GM19395 (cell line): ENCODE results near the gene LHCGR.
"Not testable (repeated sequence)": the region's sequence is repeated elsewhere in the genome, so short reads cannot be mapped to it uniquely, and the experiment has no call there.

Experiments
- ATAC-seq: cut with Tn5 transposase; IDR thresholded peaks from one replicate; pipeline ENCODE4 v1.9.1; 2021; ENCODE audit warnings: mild to moderate bottlenecking, moderate library complexity; ENCODE audit not compliant: unreplicated experiment

The LHCGR gene

GRCh38 chr2:48713647-48714046 is 41.9 kb downstream of the LHCGR start:
- no peak for ATAC-seq

GRCh38 chr2:48712151-48712550 is 43.4 kb downstream of the LHCGR start:
- no peak for ATAC-seq

GRCh38 chr2:48711343-48711742 is 44.2 kb downstream of the LHCGR start:
- ATAC-seq = no peak

GRCh38 chr2:48709096-48710034 is 46.2 kb downstream of the LHCGR start:
- ATAC-seq = no peak

- no peak for ATAC-seq
Observed at GRCh38 chr2:48707466-48707865, 48.1 kb downstream of the LHCGR start.

GRCh38 chr2:48703621-48704020 is 51.9 kb downstream of the LHCGR start:
- not testable (repeated sequence) for ATAC-seq

- no peak for ATAC-seq
Observed at GRCh38 chr2:48699348-48699930, 56.1 kb downstream of the LHCGR start.

GRCh38 chr2:48696881-48697280 is 58.6 kb downstream of the LHCGR start:
- ATAC-seq = no peak

GRCh38 chr2:48695991-48696390 is 59.5 kb downstream of the LHCGR start:
- no peak for ATAC-seq

GRCh38 chr2:48694149-48694548 is 61.4 kb downstream of the LHCGR start:
- no peak for ATAC-seq

- no peak for ATAC-seq
Observed at GRCh38 chr2:48693645-48694044, 61.9 kb downstream of the LHCGR start.

GRCh38 chr2:48693066-48693465 is 62.5 kb downstream of the LHCGR start:
- no peak for ATAC-seq

- ATAC-seq = no peak
Observed at GRCh38 chr2:48691935-48692691, 63.4 kb downstream of the LHCGR start.

- ATAC-seq = no peak
Observed at GRCh38 chr2:48685126-48685525, 70.4 kb downstream of the LHCGR start.

- no peak for ATAC-seq
Observed at GRCh38 chr2:48677450-48677849, 78.1 kb downstream of the LHCGR start.

GRCh38 chr2:48674933-48675332 is 80.6 kb downstream of the LHCGR start:
- no peak for ATAC-seq

- no peak for ATAC-seq
Observed at GRCh38 chr2:48673581-48673980, 81.9 kb downstream of the LHCGR start.

GRCh38 chr2:48668992-48669391 is 86.5 kb downstream of the LHCGR start:
- ATAC-seq = peak; percentile 93

- no peak for ATAC-seq
Observed at GRCh38 chr2:48651158-48651790, 104.2 kb downstream of the LHCGR start.

GRCh38 chr2:48638261-48638660 is 117.3 kb downstream of the LHCGR start:
- ATAC-seq = no peak
